HG03039 (cell line): ENCODE measurements around the gene CHD3.

Experiments used
- ATAC-seq: cut with Tn5 transposase; IDR thresholded peaks from one replicate; pipeline ENCODE4 v1.9.1; 2021; ENCODE audit warnings: mild to moderate bottlenecking, moderate library complexity; ENCODE audit not compliant: unreplicated experiment

CHD3 gene

GRCh38 chr17:7864995-7865650, 23.5 kb upstream of the CHD3 start:
- ATAC-seq = no peak

DNA sequence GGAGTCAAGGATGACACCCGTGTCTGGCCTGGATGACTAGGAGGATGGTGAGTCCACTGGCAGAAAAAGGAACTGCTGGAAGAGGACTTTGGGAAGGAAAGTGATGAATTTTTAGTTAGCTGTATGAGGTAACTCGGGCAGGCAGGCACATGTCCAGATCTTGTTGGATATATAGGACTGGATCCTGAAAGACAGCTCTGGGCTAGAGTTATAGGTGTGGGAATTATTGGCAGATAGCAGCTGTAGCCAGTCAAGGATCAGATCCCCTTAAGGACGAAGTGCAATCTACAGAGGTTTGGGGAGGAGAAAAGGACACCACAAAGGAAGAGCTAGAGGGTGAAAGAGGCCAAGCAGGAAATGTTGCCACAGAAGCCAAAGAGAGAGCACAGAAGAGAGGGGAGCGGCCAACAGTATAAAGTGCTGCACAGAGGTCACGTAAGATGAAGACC, 20.7 kb upstream of the CHD3 start:
- no peak for ATAC-seq

GRCh38 chr17:7873051-7873450, 15.5 kb upstream of the CHD3 start:
- no peak for ATAC-seq

- no peak for ATAC-seq
These were observed 12.7 kb upstream of the CHD3 start for GRCh38 chr17:7875804-7876370.

- ATAC-seq = no peak
These were observed 10.4 kb upstream of the CHD3 start for GRCh38 chr17:7878234-7878633.

DNA sequence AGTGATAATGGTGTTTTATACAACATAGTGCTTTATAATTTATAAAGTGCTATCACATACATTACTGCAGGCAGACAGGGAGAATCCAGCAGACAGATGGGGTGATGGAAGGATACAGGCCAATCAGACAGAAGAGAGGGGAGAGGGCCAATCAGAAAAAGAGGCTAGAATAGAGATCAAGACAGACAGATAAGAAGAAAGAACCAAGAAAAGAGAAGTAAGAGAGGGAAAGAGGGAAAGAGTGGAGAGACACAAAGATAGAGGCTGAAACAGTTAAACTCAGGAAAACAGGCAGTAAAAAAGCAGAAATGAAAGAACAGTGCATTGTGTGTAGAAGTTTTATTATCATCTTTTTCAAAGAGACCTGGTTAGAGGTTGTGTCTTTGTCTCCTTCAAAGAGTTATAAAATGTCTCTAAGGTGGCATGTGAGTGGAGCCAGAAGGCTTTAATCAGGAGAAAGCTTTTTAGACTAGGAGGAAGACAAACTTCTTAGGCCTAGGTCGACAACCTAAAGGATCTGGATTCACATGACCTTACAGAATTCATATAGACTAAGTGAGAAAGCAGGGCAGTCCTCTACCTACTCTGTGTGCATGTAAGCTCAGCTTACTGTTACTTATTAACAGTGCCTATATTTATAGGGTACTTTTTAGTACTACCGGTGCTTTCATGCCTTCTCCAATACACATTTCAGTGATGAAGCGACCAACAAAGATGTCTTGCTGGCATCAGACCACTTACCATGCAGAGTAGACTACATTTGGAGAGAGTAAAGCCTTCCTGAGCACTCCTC, 8.3 kb upstream of the CHD3 start:
- no peak for ATAC-seq

DNA sequence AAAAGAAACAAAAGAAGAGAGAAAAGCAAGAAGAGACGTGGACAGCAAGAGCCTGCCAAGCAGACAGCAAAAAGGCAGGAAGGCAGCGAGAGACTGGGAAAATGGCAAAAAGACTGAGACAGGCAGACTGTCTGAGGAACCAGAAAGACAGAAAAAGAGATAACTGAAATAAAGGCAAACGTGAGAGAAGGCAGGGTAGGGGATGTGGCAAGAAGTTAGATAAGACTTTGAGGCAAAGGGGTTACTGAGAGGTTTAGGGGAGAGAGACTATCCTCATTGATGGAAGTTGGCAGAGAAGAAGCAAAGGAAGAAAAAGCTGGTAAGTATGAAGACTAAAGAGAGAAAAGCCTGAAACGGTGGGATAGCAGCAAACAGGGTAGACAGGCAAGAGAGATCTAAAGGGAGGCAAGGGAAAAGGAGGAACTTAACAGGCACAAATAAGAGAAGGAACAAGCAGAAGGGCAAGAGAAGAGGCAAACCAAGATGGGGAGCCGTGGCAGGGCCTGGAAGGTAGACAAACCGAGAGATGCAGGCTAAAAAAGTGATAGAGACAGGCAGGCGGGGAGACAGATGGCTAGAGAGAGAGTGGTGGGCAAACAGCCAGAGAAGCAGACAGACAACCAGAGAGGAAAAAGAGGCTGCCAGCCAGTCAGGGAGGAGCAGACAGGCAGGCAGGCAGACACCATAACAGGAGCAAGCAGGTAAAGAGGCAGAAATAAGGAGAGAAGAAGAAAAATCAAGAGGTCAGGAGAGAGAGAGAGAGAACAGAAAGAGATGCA, 7.1 kb upstream of the CHD3 start:
- ATAC-seq = no peak

DNA sequence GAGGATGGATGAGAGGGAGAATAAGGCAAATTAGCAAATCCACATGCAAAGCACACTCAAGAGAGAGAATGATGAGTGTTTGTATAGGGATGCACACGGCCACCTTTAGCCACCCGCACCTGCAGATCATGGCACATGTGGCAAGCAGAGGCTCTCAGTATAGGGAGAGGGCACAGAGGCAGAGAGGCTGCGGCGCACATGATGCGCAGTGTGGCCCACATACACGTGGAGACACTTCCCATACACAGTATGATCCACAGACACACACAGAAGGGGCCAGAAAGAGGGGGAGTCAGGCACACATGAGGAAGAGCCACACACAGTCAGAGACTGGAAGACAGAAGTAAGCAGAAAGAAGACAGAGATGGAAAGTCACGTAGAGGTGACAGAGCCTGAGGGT, 6.5 kb upstream of the CHD3 start:
- ATAC-seq = no peak

DNA sequence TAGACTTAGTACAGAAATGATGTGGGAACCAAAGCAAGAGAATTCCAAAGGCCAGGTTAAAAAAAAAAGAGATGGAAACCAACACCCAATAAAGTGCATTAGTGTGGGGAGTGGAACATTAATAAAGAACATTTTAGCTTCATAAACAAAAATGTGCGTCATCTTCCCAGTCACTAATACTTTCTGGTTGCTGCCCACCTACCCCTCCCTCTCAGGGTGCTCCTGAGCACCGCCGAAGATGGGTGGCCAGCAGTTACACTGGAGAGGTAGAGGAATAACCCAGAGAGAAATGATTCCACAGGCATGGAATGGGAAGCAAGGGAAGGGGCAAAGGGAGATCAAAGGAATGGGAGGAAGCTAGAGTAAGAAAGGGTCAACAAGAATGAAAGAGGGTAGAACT, 6.0 kb upstream of the CHD3 start:
- ATAC-seq = no peak

DNA sequence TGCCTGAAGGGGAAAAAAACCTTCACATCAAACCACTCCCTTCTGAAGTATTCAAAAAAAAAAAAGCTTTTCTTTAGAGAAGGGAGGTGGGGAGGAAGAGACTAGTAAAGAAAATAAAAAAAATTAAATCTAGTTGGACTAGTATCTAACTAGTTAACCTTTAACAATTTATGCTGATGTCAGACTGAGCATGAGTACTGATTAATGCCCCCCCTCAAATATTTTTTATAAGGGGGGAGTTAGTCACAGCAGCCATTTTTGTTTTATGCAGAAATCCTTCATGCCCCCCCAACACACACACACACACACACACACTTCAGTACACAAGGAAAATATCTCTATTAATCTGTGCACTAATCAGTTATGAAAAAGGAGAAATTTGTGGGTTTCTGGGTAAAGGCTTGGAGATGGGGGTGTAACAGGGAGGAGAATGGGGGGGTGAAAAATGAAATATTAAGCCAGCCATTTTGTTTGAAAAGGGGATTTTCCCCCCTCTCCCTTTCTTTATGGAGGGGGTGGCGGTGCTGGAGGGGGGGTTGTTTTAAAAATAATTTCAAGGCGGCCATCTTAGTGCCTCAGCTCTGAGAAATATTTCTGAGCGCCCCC, 4.7 kb upstream of the CHD3 start:
- no peak for ATAC-seq

- no peak for ATAC-seq
These were observed 3.8 kb upstream of the CHD3 start for GRCh38 chr17:7884581-7885366.

DNA sequence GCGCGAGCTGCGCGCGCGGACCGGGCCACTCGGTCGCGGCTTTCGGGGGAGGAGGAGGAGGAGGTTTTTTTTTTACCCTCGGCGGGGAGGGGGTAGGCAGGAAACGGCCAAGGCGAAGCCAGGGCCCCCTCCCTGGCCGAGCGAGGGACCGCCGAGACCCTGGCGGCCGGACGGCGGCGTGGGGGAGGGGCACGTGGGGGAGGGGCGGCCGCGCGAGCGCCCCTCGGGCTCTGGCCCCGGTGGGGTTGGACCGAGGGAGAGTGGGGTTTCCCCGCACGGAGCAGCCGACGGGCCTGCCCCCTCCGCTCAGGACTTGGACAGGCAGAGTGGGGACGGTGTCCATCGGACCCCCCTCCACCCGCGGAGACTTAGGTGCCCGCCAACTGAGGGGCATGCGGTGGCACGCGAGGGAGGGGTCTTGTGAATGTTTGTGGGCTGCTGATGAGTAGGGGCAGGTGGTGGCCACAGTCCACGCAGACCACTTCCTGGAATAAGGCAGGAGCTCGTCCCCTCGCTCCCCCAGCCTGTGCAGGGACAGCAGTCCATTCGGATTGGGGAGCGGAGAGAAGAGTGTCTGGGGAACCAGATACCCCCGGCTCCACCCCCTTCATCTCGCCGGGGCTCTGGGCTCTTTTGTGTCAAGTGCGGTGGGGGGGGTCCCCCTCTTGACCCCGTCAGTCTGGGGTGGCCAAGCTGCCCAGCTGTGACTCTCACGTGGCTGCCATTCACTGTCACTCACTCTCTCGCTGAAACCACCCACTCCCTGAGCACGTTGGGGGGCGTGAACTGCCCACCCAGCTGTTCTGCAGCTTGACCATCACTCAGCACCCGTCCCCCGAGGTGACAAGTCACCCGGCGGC, 3.0 kb upstream of the CHD3 start:
- no peak for ATAC-seq

GRCh38 chr17:7886227-7887037, 2.2 kb upstream of the CHD3 start:
- no peak for ATAC-seq

DNA sequence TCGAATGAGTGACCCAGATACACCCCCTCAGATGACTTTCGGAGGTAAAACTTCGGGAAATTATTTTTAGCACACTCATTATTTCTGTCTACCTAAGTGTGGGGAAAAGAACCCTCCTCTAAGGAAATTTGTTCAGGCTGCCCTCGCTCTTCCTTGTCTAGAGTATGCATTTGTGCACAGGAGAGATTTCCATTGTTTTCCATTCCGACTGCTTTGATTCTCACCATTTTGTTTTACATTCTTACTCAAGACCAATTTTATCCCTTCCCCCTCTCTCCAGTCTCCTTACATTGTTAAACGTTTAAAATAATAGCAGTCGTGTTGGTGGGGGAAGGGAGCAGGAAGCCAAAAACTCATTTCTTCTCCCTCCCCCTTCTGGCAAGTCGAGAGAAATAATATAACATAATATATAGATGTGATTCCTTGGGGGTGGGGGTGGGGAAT, 1.5 kb upstream of the CHD3 start:
- ATAC-seq = no peak

GRCh38 chr17:7887482-7888183, 956 bp upstream of the CHD3 start:
- ATAC-seq = no peak

- no peak for ATAC-seq
These were observed 772 bp downstream of the CHD3 start for GRCh38 chr17:7889166-7889955.
